Activated CD4-positive, alpha-beta T cell treated with anti-CD3 and anti-CD28 coated beads, Interleukin-2, Interleukin-6, amounts not matched to agents 100 ng/mL and 50 ng/mL, durations not matched to agents 16 hours and 8 hours (primary cell): Measurements from ENCODE around the gene HDAC5.
A peak's percentile ranks its signal among the peaks of the same experiment; 100 is the strongest.

ENCODE experiments used
- DNase-seq: peaks from one replicate; pipeline ENCODE4 v3.0.0-alpha.2; 2020

The HDAC5 gene

GRCh38 chr17:44084921-44085320 is 38.5 kb downstream of the HDAC5 start:
- no peak for DNase-seq

GRCh38 chr17:44084131-44084538 is 39.3 kb downstream of the HDAC5 start:
- DNase-seq, result peak; percentile 59

GRCh38 chr17:44083250-44083849 is 40.1 kb downstream of the HDAC5 start:
- DNase-seq, result no peak

- no peak for DNase-seq
These were observed 41.0 kb downstream of the HDAC5 start for GRCh38 chr17:44082256-44082927.

- no peak for DNase-seq
These were observed 41.8 kb downstream of the HDAC5 start for GRCh38 chr17:44081681-44082080.

GRCh38 chr17:44079877-44080821 is 43.3 kb downstream of the HDAC5 start:
- DNase-seq, result no peak

- no peak for DNase-seq
These were observed 45.0 kb downstream of the HDAC5 start for GRCh38 chr17:44078412-44078811.

- DNase-seq, result no peak
These were observed 45.9 kb downstream of the HDAC5 start for GRCh38 chr17:44077595-44077909.

- no peak for DNase-seq
These were observed 46.5 kb downstream of the HDAC5 start for GRCh38 chr17:44076716-44077594.

- DNase-seq, result no peak
These were observed 47.7 kb downstream of the HDAC5 start for GRCh38 chr17:44075598-44076293.

- DNase-seq, result no peak
These were observed 48.5 kb downstream of the HDAC5 start for GRCh38 chr17:44074911-44075285.

GRCh38 chr17:44074231-44074910 is 49.1 kb downstream of the HDAC5 start:
- no peak for DNase-seq

GRCh38 chr17:44071772-44072171 is 51.7 kb downstream of the HDAC5 start:
- no peak for DNase-seq

GRCh38 chr17:44071198-44071520 is 52.3 kb downstream of the HDAC5 start:
- DNase-seq, result peak; percentile 65

- DNase-seq, result peak; percentile 95
These were observed 52.8 kb downstream of the HDAC5 start, which contains the start of gene G6PC3 for GRCh38 chr17:44070455-44071197. G6PC3 (plus strand) TSS chr17:44070735; CDS start chr17:44070966, 231 bp downstream.

- DNase-seq, result peak; percentile 15
These were observed 53.4 kb downstream of the HDAC5 start for GRCh38 chr17:44069974-44070454.

GRCh38 chr17:44067545-44067940 is 55.9 kb downstream of the HDAC5 start:
- DNase-seq, result no peak

GRCh38 chr17:44066204-44066930 is 57.1 kb downstream of the HDAC5 start, which contains the start of gene LSM12:
LSM12 (minus strand) TSS chr17:44066671; CDS start chr17:44066587, 84 bp downstream.
- peak; percentile 95 for DNase-seq

GRCh38 chr17:44065668-44066203 is 57.7 kb downstream of the HDAC5 start:
- peak; percentile 17 for DNase-seq
